Liver (tissue), 9 donors: ENCODE data around the gene PNPLA3. TPM values are rescaled to one million over a fixed set of nuclear protein-coding genes. Genes with fewer than 3 reads are reported as not detected.

ENCODE experiments used
- DNase-seq: peaks from one replicate; pipeline ENCODE4 v3.0.0-alpha.2; 2017; ENCODE audit warnings: low spot score
- H3K27ac ChIP-seq, 2 donors: one replicate each; pipeline ENCODE4 v1.7.0; 2013; ENCODE audit warnings: inconsistent platforms in 2 of 2, low read length in 2 of 2, control low read depth in 1 of 2, low read depth in 1 of 2, mild to moderate bottlenecking in 1 of 2
- H3K27me3 ChIP-seq, 4 donors: one replicate each; pipeline versions ENCODE4 v1.6.1 to v1.7.0; 2013; ENCODE audit warnings: low read length in 3 of 4, inconsistent platforms in 1 of 4, mild to moderate bottlenecking in 1 of 4, moderate library complexity in 1 of 4; ENCODE audit not compliant: control insufficient read depth in 4 of 4, insufficient read depth in 4 of 4
- H3K36me3 ChIP-seq, 4 donors: one replicate each; pipeline versions ENCODE4 v1.6.1 to v1.7.0; 2013; ENCODE audit warnings: low read length in 3 of 4, mild to moderate bottlenecking in 3 of 4, low read depth in 1 of 4, moderate library complexity in 1 of 4; ENCODE audit not compliant: control insufficient read depth in 4 of 4, insufficient read depth in 3 of 4
- H3K4me1 ChIP-seq, 4 donors: one replicate each; pipeline versions ENCODE4 v1.6.1 to v1.7.0; 2013; ENCODE audit warnings: low read length in 3 of 4, mild to moderate bottlenecking in 3 of 4, moderate library complexity in 1 of 4; ENCODE audit not compliant: control insufficient read depth in 4 of 4, insufficient read depth in 4 of 4
- H3K4me3 ChIP-seq, 3 donors: one replicate each; pipeline versions ENCODE4 v1.6.1 to v1.7.0; 2013; ENCODE audit warnings: low read length in 3 of 3, control low read depth in 1 of 3, low read depth in 1 of 3, mild to moderate bottlenecking in 1 of 3
- H3K9ac ChIP-seq, 2 donors: one replicate each; pipeline ENCODE4 v1.7.0; 2013; ENCODE audit warnings: low read length in 2 of 2, mild to moderate bottlenecking in 2 of 2, moderate library complexity in 2 of 2, control low read depth in 1 of 2, low read depth in 1 of 2
- H3K9me3 ChIP-seq, 4 donors: one replicate each; pipeline versions ENCODE4 v1.6.1 to v1.7.0; 2013; ENCODE audit warnings: low read length in 3 of 4; ENCODE audit not compliant: control insufficient read depth in 4 of 4
- CTCF ChIP-seq: fragments of 150-350 bp; IDR thresholded peaks from 2 replicates; pipeline ENCODE4 v1.5.1; 2017; ENCODE audit warnings: improper control_type of control experiment, low read depth, low read length; ENCODE audit not compliant: missing input control
- EGR1 ChIP-seq, 2 donors: IDR thresholded peaks; 2 replicates each; pipeline ENCODE4 v1.6.1; 2016 to 2018; ENCODE audit warnings: antibody characterized with exemption in 2 of 2, low read depth in 2 of 2
- GABPA ChIP-seq, 2 donors: IDR thresholded peaks in 1 of 2; conservative IDR thresholded peaks in 1 of 2; 2 replicates each; pipeline ENCODE4 v1.6.1; 2016; ENCODE audit warnings: antibody characterized with exemption in 2 of 2, mild to moderate bottlenecking in 1 of 2, moderate library complexity in 1 of 2
- HNF4A ChIP-seq, 2 donors: conservative IDR thresholded peaks; 2 replicates each; pipeline ENCODE4 v1.6.1; 2016; ENCODE audit warnings: antibody characterized with exemption in 2 of 2, mild to moderate bottlenecking in 2 of 2
- HNF4G ChIP-seq: IDR thresholded peaks from 2 replicates; pipeline ENCODE4 v1.6.1; 2016; ENCODE audit warnings: antibody characterized with exemption
- JUND ChIP-seq, 2 donors: IDR thresholded peaks; 2 replicates each; pipeline ENCODE4 v1.6.1; 2016; ENCODE audit warnings: antibody characterized with exemption in 2 of 2
- NR2F2 ChIP-seq: IDR thresholded peaks from 2 replicates; pipeline ENCODE4 v1.6.1; 2016; ENCODE audit warnings: antibody characterized with exemption
- REST ChIP-seq: IDR thresholded peaks from 2 replicates; pipeline ENCODE4 v1.6.1; 2016; ENCODE audit warnings: antibody characterized with exemption, mild to moderate bottlenecking
- RXRA ChIP-seq, 2 donors: IDR thresholded peaks; 2 replicates each; pipeline ENCODE4 v1.6.1; 2017 to 2018; ENCODE audit warnings: antibody characterized with exemption in 2 of 2, mild to moderate bottlenecking in 1 of 2
- TAF1 ChIP-seq: conservative IDR thresholded peaks from 2 replicates; pipeline ENCODE4 v1.6.1; 2016; ENCODE audit warnings: antibody characterized with exemption, mild to moderate bottlenecking
- YY1 ChIP-seq: IDR thresholded peaks from 2 replicates; pipeline ENCODE4 v1.6.1; 2016; ENCODE audit warnings: antibody characterized with exemption, mild to moderate bottlenecking
- WGBS: extraction: QIAGEN DNeasy Blood & Tissue Kit; methylation state at CpG from one replicate; pipeline ENCODE4 v1.1.7; 2013; 5-methylcytosine and 5-hydroxymethylcytosine counted together
- polyA plus RNA-seq, 2 donors: library from polyadenylated mRNA; stranded (reverse) in 1 of 2; unstranded in 1 of 2; fragments of 200-250 nt in 1 of 2; fragments of >200 nt in 1 of 2; fragmentation: Nextera tagmentation in 1 of 2; extraction: Ambion mirVana in 1 of 2; gene quantifications; one replicate each; pipeline versions ENCODE4 v1.2.1 to v1.2.3, GENCODE V29; 2013 to 2015
- total RNA-seq, 2 donors: library from RNA; depleted of rRNA; stranded (reverse); fragments of >200 nt; gene quantifications; one replicate each; pipeline ENCODE4 v1.2.3, GENCODE V29; 2014
- donor health status: healthy.
- donor health status: healthy.
- donor health status: healthy.
- donor health status: healthy.
- donor health status: healthy.

PNPLA3 gene
- total and polyA plus RNA-seq, 4 donors, result 15.9 to 59.1 (median 24.8) TPM

DNA sequence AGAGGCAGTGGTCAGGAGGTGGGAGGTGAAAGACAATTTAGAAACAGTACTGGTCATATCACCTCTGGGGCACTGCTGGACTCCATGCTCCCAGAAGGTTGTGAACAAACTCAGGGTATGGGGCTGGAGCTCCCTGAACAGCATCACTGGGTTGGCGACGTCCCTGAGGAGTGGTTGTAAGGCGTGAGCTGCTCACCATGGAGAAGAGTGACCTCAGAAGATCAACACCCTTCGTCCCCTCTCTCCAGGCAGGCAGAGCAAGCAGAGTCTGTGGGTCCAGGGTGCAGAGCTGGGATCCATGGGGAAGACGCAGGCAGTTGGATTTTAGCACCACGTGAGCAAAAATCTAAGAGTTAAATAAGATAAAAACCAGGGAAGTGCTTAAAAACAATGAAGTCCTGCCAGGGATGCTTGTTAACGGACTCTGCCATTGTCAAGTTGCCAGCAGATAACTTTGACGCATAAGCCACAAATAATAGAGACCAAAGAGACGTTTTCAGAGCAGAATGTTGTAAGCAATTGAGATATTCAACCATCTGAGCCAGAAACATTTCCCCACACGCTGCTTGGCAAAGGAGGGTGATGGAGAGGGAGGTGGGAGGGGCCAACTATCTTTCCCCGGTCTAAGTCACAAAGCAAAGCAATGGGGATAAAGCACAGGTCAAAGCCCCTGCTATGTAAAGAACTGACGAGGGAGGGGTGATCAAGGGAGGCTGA lies 45.4 kb upstream of the PNPLA3 start (continued):
- TF ChIP-seq REST (no peak), TAF1 (no peak), EGR1 (IDR thresholded peaks at IDR 0.05; ENCODE audit: low read depth in 2 of 2) (no peak)

- Histone ChIP-seq H3K27me3 (peaks cover 0 to 5% (median 0%) of the 10 kb centered on the region in 4 donors), H3K4me1 (peaks cover 0 to 4% (median 2%) of the 10 kb centered on the region in 4 donors), H3K36me3 (no peaks in the 10 kb centered on the region), H3K4me3 (no peak overlapping the region), H3K9ac (no peak overlapping the region), H3K9me3 (no peaks in the 10 kb centered on the region), H3K27ac (no peak overlapping the region)
- no peak for DNase-seq
- TF ChIP-seq HNF4G (no peak), NR2F2 (no peak), CTCF (no peak), RXRA (IDR thresholded peaks at IDR 0.05) (no peak), REST (no peak), JUND (IDR thresholded peaks at IDR 0.05) (no peak), GABPA (IDR thresholded peaks at IDR 0.05 in 1 of 2, conservative IDR thresholded peaks at IDR 0.05 in 1 of 2) (no peak), HNF4A (conservative IDR thresholded peaks at IDR 0.05) (no peak), YY1 (no peak)
- WGBS, result 73% methylated on average over 12 of the region's 12 CpGs
Measured at GRCh38 chr22:43878831-43879550, 44.6 kb upstream of the PNPLA3 start.
